ENCODE data around the gene NOVA1. TPM values are rescaled to one million over a fixed set of nuclear protein-coding genes. Genes with fewer than 3 reads are reported as not detected.

The NOVA1 gene
- total and polyA plus RNA-seq, 2 of the 4 experiments (the other 2 are of a cell fraction) = 0.90 to 3.0 TPM

DNA sequence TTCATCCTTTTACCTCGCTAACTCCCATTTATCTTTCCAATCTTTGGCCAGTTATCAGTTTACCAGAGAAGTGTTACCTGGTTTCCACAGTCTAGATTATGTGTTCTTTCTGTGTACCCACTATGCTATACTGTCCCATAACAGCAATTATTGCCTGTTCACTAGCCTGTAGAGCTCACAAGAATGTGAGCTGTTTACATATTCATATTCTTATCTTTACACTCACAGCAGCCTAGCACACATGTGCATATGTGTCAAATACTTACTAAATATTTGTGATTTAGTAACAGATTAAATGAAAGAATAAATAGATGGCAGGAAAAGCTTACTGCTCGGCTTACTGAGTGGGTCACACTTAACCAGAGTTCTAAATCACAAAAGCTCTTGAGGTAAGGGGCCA lies 97.8 kb downstream of the NOVA1 start:
- H3K9me1 ChIP-seq (ENCODE audit: insufficient read depth, low read length) = no peaks in the 10 kb centered on the region
- H2BK20ac ChIP-seq (ENCODE audit: low read depth, low read length) = no peak overlapping the region
- H4K91ac ChIP-seq (ENCODE audit: insufficient read depth, low read depth, low read length) = no peak overlapping the region
- ChIA-PET POLR2A (ENCODE audit: unreplicated experiment) (no interaction called here), CTCF (no interaction called here)
- H4K8ac ChIP-seq (ENCODE audit: low read depth in 2 of 2, low read length in 2 of 2) = no peak overlapping the region
- in situ Hi-C loops (cut with MboI; ENCODE audit: low sequenced_read_pairs) (no loop called here), dilution Hi-C loops (cut with HindIII; ENCODE audit: low sequenced_read_pairs, unreplicated experiment) (no loop called here), intact Hi-C loops (cut with micrococcal nuclease) (loop anchor here (1.0 kb wide), 1 partner anchor 45 kb away; no protein-coding TSS in a partner anchor)
- no peaks in the 10 kb centered on the region for H3K79me1 ChIP-seq (ENCODE audit: low read depth in 1 of 2, low read length in 2 of 2)
- WGBS, 2 experiments (ENCODE audit: extremely low coverage in 2 of 2, insufficient read length in 1 of 2) = no CpG with 5 or more reads among the region's 2 CpGs
- no TSS peak for BruUV-seq (replicated peaks)
- H3K14ac ChIP-seq (replicated peaks; ENCODE audit: low read depth, low read length) = no peak overlapping the region
- no peak overlapping the region for H2BK15ac ChIP-seq (ENCODE audit: low read depth, low read length)
- no peaks in the 10 kb centered on the region for H3K4me1 ChIP-seq (ENCODE audit: control insufficient read depth, insufficient read depth, low read length)
- H3K9ac ChIP-seq (ENCODE audit: low read depth, low read length) = no peak overlapping the region
- no peak overlapping the region for H3K18ac ChIP-seq (ENCODE audit: low read depth, low read length)
- no peaks in the 10 kb centered on the region for H3K9me3 ChIP-seq (ENCODE audit: control insufficient read depth, insufficient read depth, low read length)
- no peak overlapping the region for H3K4ac ChIP-seq (ENCODE audit: low read depth, low read length)
- no peaks in the 10 kb centered on the region for H3K27me3 ChIP-seq (ENCODE audit: control insufficient read depth, insufficient read depth, low read length)
- H3K23ac ChIP-seq (ENCODE audit: low read depth, low read length) = no peak overlapping the region
- no peak overlapping the region for H4K5ac ChIP-seq (ENCODE audit: low read depth, low read length)
- no peak overlapping the region for H2AK5ac ChIP-seq (ENCODE audit: low read depth, low read length)
- no peak overlapping the region for H2AFZ ChIP-seq (replicated peaks; ENCODE audit: low read length, poor library complexity)
- DNase-seq (no peak), ATAC-seq (ENCODE audit: low read depth) (no peak)
- no peak overlapping the region for H2AK9ac ChIP-seq (replicated peaks; ENCODE audit: low read depth, low read length, poor library complexity)
- H2BK5ac ChIP-seq (ENCODE audit: low read depth, low read length, poor library complexity, severe bottlenecking) = no peak overlapping the region
- no peak overlapping the region for H3K27ac ChIP-seq (ENCODE audit: insufficient read depth, low read length)
- no peak overlapping the region for H3K4me2 ChIP-seq (ENCODE audit: low read depth, low read length)
- H2BK120ac ChIP-seq (ENCODE audit: low read depth, low read length) = no peak overlapping the region
- no peak overlapping the region for H3K4me3 ChIP-seq (ENCODE audit: insufficient read depth, low read depth, low read length)
- TF ChIP-seq BHLHE40 (IDR thresholded peaks at IDR 0.05; ENCODE audit: low read depth, low read length) (no peak), CEBPB (IDR thresholded peaks at IDR 0.05; ENCODE audit: low read depth, low read length) (no peak), MXI1 (IDR thresholded peaks at IDR 0.05; ENCODE audit: borderline replicate concordance, low read depth, low read length) (no peak), RAD21 (IDR thresholded peaks at IDR 0.05; ENCODE audit: low read length) (no peak), NFE2L2 (IDR thresholded peaks at IDR 0.05; ENCODE audit: low read depth, low read length) (no peak), CHD1 (IDR thresholded peaks at IDR 0.05; ENCODE audit: low read depth, low read length) (no peak), POLR2A (IDR thresholded peaks at IDR 0.05; ENCODE audit: low read depth, low read length) (no peak), MAFK (IDR thresholded peaks at IDR 0.05; ENCODE audit: low read depth, low read length) (no peak), RCOR1 (IDR thresholded peaks at IDR 0.05; ENCODE audit: insufficient replicate concordance, low read length) (no peak), MAZ (IDR thresholded peaks at IDR 0.05; ENCODE audit: borderline replicate concordance, low read depth, low read length) (no peak), FOS (IDR thresholded peaks at IDR 0.05; ENCODE audit: low read depth, low read length) (no peak)
- TF ChIP-seq, protein P1, sequence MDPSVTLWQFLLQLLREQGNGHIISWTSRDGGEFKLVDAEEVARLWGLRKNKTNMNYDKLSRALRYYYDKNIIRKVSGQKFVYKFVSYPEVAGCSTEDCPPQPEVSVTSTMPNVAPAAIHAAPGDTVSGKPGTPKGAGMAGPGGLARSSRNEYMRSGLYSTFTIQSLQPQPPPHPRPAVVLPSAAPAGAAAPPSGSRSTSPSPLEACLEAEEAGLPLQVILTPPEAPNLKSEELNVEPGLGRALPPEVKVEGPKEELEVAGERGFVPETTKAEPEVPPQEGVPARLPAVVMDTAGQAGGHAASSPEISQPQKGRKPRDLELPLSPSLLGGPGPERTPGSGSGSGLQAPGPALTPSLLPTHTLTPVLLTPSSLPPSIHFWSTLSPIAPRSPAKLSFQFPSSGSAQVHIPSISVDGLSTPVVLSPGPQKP (IDR thresholded peaks at IDR 0.05; ENCODE audit: borderline replicate concordance, low read depth, low read length) = no peak
- TF ChIP-seq, protein P2, sequence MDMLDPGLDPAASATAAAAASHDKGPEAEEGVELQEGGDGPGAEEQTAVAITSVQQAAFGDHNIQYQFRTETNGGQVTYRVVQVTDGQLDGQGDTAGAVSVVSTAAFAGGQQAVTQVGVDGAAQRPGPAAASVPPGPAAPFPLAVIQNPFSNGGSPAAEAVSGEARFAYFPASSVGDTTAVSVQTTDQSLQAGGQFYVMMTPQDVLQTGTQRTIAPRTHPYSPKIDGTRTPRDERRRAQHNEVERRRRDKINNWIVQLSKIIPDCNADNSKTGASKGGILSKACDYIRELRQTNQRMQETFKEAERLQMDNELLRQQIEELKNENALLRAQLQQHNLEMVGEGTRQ (IDR thresholded peaks at IDR 0.05; ENCODE audit: low read depth, low read length) = no peak
- H3K36me3 ChIP-seq (ENCODE audit: control insufficient read depth, insufficient read depth, low read length) = no peaks in the 10 kb centered on the region
- H3K56ac ChIP-seq (ENCODE audit: extremely low read depth, insufficient read depth, low read length) = no peak overlapping the region
- H4K20me1 ChIP-seq (ENCODE audit: insufficient read depth, low read length) = no peaks in the 10 kb centered on the region
